HCT116 (cell line): ENCODE measurements around the gene GNG12. TPM values are rescaled to one million over a fixed set of nuclear protein-coding genes. Genes with fewer than 3 reads are reported as not detected.

Experiments
- ATAC-seq: fragments of 200-7000 bp; cut with Tn5 transposase; 2 replicates; pipeline ENCODE4 v1.9.1; 2020; ENCODE audit warnings: mild to moderate bottlenecking, moderate library complexity
- BruUV-seq: library from RNA; stranded (reverse); fragments of 400-500 nt; replicated peaks from 2 replicates; lab custom pipeline; 2021; lab: Mats Ljungman, UMichigan
- CTCF ChIA-PET: fragments of 300-600 bp; sonication (Branson Sonifier 250); formaldehyde crosslinking; loops from one replicate; lab custom pipeline; 2021; ENCODE audit warnings: antibody characterized with exemption; lab: Charles Lee
- POLR2A ChIA-PET: fragments of 300-600, 350-600 bp; sonication (Branson Sonifier 250); formaldehyde crosslinking; loops from one replicate; lab custom pipeline; 2021; ENCODE audit warnings: antibody characterized with exemption; lab: Charles Lee
- RAD21 ChIA-PET, 2 experiments: fragments of 300-600 bp; sonication (Branson Sonifier 250); formaldehyde crosslinking; loops; one replicate each; lab custom pipeline; 2023; ENCODE audit warnings: low total read pairs in 2 of 2; ENCODE audit not compliant: uncharacterized antibody in 2 of 2, unreplicated experiment in 2 of 2, low non-redundant PET in 1 of 2; lab: Charles Lee
- DNase-seq: peaks from one replicate; pipeline ENCODE4 v3.0.0-alpha.2; 2010; ENCODE audit warnings: low read depth, low spot score
- H2AFZ ChIP-seq: fragments of 200-600 bp; shearing (Covaris generic), sonication (generic); 2 replicates; pipeline ENCODE4 v1.6.1; 2017; ENCODE audit warnings: low read depth, mixed run types, mixed read lengths, antibody characterized with exemption, low read length; ENCODE audit not compliant: poor library complexity, severe bottlenecking
- H3K27ac ChIP-seq: 2 replicates; pipeline ENCODE4 v1.5.1; 2012; ENCODE audit warnings: low read depth, low read length
- H3K27me3 ChIP-seq: fragments of 200-600 bp; sonication (generic); 2 replicates; pipeline ENCODE4 v1.6.1; 2016; ENCODE audit warnings: mixed run types, low read length, mixed read lengths; ENCODE audit not compliant: insufficient read depth
- H3K36me3 ChIP-seq, 2 experiments: fragments of 200-500 bp in 1 of 2; fragments of 200-600 bp in 1 of 2; sonication (Bioruptor generic) in 1 of 2; sonication (generic) in 1 of 2; 2 replicates each; pipeline versions ENCODE4 v1.5.1 to v1.6.1; 2014 to 2016; ENCODE audit warnings: low read length in 2 of 2, inconsistent platforms in 1 of 2, mixed read lengths in 1 of 2, mixed run types in 1 of 2; ENCODE audit not compliant: insufficient read depth in 2 of 2, control insufficient read depth in 1 of 2
- H3K4me1 ChIP-seq, 2 experiments: fragments of 200-600 bp in 1 of 2; sonication (generic) in 1 of 2; 2 replicates each; pipeline versions ENCODE4 v1.5.1 to v1.6.1; 2012 to 2017; ENCODE audit warnings: low read length in 2 of 2, inconsistent platforms in 1 of 2, mild to moderate bottlenecking in 1 of 2, mixed read lengths in 1 of 2, mixed run types in 1 of 2, moderate library complexity in 1 of 2; ENCODE audit not compliant: insufficient read depth in 2 of 2, control insufficient read depth in 1 of 2
- H3K4me2 ChIP-seq: fragments of 200-600 bp; sonication (generic); 2 replicates; pipeline ENCODE4 v1.6.1; 2017; ENCODE audit warnings: mixed run types, low read length, mixed read lengths
- H3K4me3 ChIP-seq, 2 experiments: fragments of 200-600 bp in 1 of 2; sonication (generic) in 1 of 2; replicated peaks in 1 of 2; 2 replicates each; pipeline ENCODE4 v1.5.1; 2011 to 2016; ENCODE audit warnings: low read length in 2 of 2, control low read depth in 1 of 2, low read depth in 1 of 2, mild to moderate bottlenecking in 1 of 2, mixed read lengths in 1 of 2, mixed run types in 1 of 2
- H3K79me2 ChIP-seq: fragments of 200-600 bp; sonication (generic); 2 replicates; pipeline ENCODE4 v1.6.1; 2017; ENCODE audit warnings: mild to moderate bottlenecking, mixed run types, low read length, moderate library complexity, mixed read lengths; ENCODE audit not compliant: insufficient read depth
- H3K9ac ChIP-seq: fragments of 200-600 bp; sonication (generic); 2 replicates; pipeline ENCODE4 v1.6.1; 2016; ENCODE audit warnings: low read length, mixed read lengths
- H3K9me2 ChIP-seq: fragments of 200-600 bp; sonication (generic), shearing (Covaris generic); 2 replicates; pipeline ENCODE4 v1.6.1; 2017; ENCODE audit warnings: mixed run types, mild to moderate bottlenecking, moderate library complexity; ENCODE audit not compliant: insufficient read depth
- H3K9me3 ChIP-seq, 2 experiments: fragments of 200-500 bp in 1 of 2; fragments of 200-600 bp in 1 of 2; sonication (Bioruptor generic) in 1 of 2; sonication (generic) in 1 of 2; 2 replicates each; pipeline ENCODE4 v1.6.1; 2014 to 2017; ENCODE audit warnings: low read length in 2 of 2, mixed read lengths in 2 of 2, inconsistent platforms in 1 of 2, low read depth in 1 of 2, mild to moderate bottlenecking in 1 of 2, mixed run types in 1 of 2, moderate library complexity in 1 of 2; ENCODE audit not compliant: control insufficient read depth in 1 of 2, insufficient read depth in 1 of 2
- H4K20me1 ChIP-seq: fragments of 200-600 bp; sonication (generic), shearing (Covaris generic); 2 replicates; pipeline ENCODE4 v1.6.1; 2017; ENCODE audit warnings: mixed run types, mild to moderate bottlenecking, moderate library complexity; ENCODE audit not compliant: insufficient read depth
- EGR1 ChIP-seq: IDR thresholded peaks from 2 replicates; pipeline ENCODE4 v1.6.1; 2012; ENCODE audit warnings: low read depth
- FOSL1 ChIP-seq: IDR thresholded peaks from 2 replicates; pipeline ENCODE4 v1.6.1; 2012; ENCODE audit warnings: low read depth
- JUND ChIP-seq: IDR thresholded peaks from 2 replicates; pipeline ENCODE4 v1.6.1; 2012
- POLR2AphosphoS5 ChIP-seq: IDR thresholded peaks from 2 replicates; pipeline ENCODE4 v1.6.1; 2011; ENCODE audit warnings: mild to moderate bottlenecking, low read depth, low read length, moderate library complexity
- RAD21 ChIP-seq: IDR thresholded peaks from 2 replicates; pipeline ENCODE4 v1.6.1; 2012; ENCODE audit warnings: low read depth, mild to moderate bottlenecking
- SP1 ChIP-seq: IDR thresholded peaks from 2 replicates; pipeline ENCODE4 v1.6.1; 2012; ENCODE audit warnings: low read depth
- YY1 ChIP-seq: IDR thresholded peaks from 2 replicates; pipeline ENCODE4 v1.6.1; 2011; ENCODE audit warnings: low read length, low read depth, moderate library complexity, mild to moderate bottlenecking; ENCODE audit not compliant: insufficient replicate concordance; ENCODE audit errors: extremely low read depth
- intact Hi-C: fragments of 100-400 bp; cut with micrococcal nuclease; formaldehyde crosslinking; loops from 2 replicates; pipeline ENCODE4 v1.10.0; 2022
- total RNA-seq: library from RNA; stranded (reverse); gene quantifications from one replicate; pipeline ENCODE4 v1.2.1, GENCODE V29; 2021; ENCODE audit not compliant: unreplicated experiment
- TF ChIP-seq, protein P1 (sequence below): IDR thresholded peaks from 2 replicates; pipeline ENCODE4 v1.6.1; 2011; ENCODE audit warnings: mild to moderate bottlenecking, low read length, moderate library complexity; ENCODE audit not compliant: insufficient replicate concordance; ENCODE audit errors: extremely low read depth
- TF ChIP-seq, protein P2 (sequence below): IDR thresholded peaks from 2 replicates; pipeline ENCODE4 v1.6.1; 2012
- TF ChIP-seq, protein P3 (sequence below): IDR thresholded peaks from 2 replicates; pipeline ENCODE4 v1.6.1; 2012

Gene GNG12
- total RNA-seq, 1 experiment from 2014 or later, result 49.6 TPM

DNA sequence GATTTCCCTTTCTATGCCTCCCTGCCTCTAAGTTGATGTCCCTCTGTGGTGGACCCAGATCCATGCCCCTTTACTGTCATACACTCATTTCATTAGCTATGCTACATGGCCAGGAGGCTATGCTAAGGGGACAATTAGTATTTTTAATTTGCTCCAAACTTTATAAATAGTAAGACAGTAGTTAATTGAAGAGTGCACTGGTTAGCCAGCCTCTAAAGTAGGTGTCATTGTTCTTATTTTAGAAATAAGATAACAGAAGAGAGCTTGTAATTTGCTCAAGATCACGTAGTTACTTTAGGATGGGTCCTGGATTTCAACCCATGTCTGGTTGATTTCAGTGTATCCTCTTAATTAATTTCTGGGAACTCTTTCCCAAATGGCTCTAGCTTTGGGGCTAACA, 29.4 kb upstream of the GNG12 start:
- no TSS peak for BruUV-seq
- H3K27me3 ChIP-seq, result no peaks in the 10 kb centered on the region
- no peaks in the 10 kb centered on the region for H3K9me2 ChIP-seq
- ChIA-PET RAD21 (no interaction called here), POLR2A (interaction anchor here (0.5 kb wide), 1 partner anchor 118 kb away, joined by 3 read pairs; no protein-coding TSS in a partner anchor), CTCF (interaction anchor here (1.2 kb wide), 1 partner anchor 13 kb away, joined by 4 read pairs; no protein-coding TSS in a partner anchor)
- no peak overlapping the region for H3K4me3 ChIP-seq
- H4K20me1 ChIP-seq, result no peaks in the 10 kb centered on the region
- no peak for ATAC-seq
- TF ChIP-seq JUND (no peak), EGR1 (no peak), YY1 (no peak), RAD21 (no peak), SP1 (no peak), FOSL1 (no peak), POLR2AphosphoS5 (no peak)
- TF ChIP-seq, protein P1, sequence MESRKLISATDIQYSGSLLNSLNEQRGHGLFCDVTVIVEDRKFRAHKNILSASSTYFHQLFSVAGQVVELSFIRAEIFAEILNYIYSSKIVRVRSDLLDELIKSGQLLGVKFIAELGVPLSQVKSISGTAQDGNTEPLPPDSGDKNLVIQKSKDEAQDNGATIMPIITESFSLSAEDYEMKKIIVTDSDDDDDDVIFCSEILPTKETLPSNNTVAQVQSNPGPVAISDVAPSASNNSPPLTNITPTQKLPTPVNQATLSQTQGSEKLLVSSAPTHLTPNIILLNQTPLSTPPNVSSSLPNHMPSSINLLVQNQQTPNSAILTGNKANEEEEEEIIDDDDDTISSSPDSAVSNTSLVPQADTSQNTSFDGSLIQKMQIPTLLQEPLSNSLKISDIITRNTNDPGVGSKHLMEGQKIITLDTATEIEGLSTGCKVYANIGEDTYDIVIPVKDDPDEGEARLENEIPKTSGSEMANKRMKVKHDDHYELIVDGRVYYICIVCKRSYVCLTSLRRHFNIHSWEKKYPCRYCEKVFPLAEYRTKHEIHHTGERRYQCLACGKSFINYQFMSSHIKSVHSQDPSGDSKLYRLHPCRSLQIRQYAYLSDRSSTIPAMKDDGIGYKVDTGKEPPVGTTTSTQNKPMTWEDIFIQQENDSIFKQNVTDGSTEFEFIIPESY, result no peak
- TF ChIP-seq, protein P2, sequence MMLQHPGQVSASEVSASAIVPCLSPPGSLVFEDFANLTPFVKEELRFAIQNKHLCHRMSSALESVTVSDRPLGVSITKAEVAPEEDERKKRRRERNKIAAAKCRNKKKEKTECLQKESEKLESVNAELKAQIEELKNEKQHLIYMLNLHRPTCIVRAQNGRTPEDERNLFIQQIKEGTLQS, result no peak
- TF ChIP-seq, protein P3, sequence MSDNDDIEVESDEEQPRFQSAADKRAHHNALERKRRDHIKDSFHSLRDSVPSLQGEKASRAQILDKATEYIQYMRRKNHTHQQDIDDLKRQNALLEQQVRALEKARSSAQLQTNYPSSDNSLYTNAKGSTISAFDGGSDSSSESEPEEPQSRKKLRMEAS, result no peak
- no peaks in the 10 kb centered on the region for H3K36me3 ChIP-seq
- no peak overlapping the region for H3K9ac ChIP-seq
- H3K9me3 ChIP-seq, result no peaks in the 10 kb centered on the region
- DNase-seq, result no peak
- no peak overlapping the region for H3K4me2 ChIP-seq
- H2AFZ ChIP-seq, result no peak overlapping the region
- H3K79me2 ChIP-seq, result no peaks in the 10 kb centered on the region
- intact Hi-C loops, result no loop called here
- no peaks in the 10 kb centered on the region for H3K4me1 ChIP-seq
- H3K27ac ChIP-seq, result no peak overlapping the region
